NT2/D1 (cell line): ENCODE measurements around the gene GPI.

ENCODE experiments used
- YY1 ChIP-seq: IDR thresholded peaks from 2 replicates; pipeline ENCODE4 v1.6.1; 2011; ENCODE audit not compliant: insufficient read length, insufficient read depth
- ZNF274 ChIP-seq: IDR thresholded peaks from 2 replicates; pipeline ENCODE4 v1.6.1; 2011; ENCODE audit warnings: mild to moderate bottlenecking, low read depth, low read length

GRCh38 chr19:34363930-34364329, 1.1 kb upstream of the GPI start:
- TF ChIP-seq YY1, result no peak
- TF ChIP-seq ZNF274, result no peak
